ENCODE data around the gene LSM8. TPM values are rescaled to one million over a fixed set of nuclear protein-coding genes. Genes with fewer than 3 reads are reported as not detected.

The LSM8 gene
- 37.9 to 61.7 TPM (median 42.2 TPM) in 5 replicates for total RNA-seq (2022; extraction: Qiagen RNA extraction; ENCODE audit: low read depth)

GRCh38 chr7:118183786-118184564, at the start of gene LSM8:
Gene LSM8, plus strand, starts transcription at chr7:118184164. Its CDS starts 60 bp downstream, at chr7:118184224.

DNA sequence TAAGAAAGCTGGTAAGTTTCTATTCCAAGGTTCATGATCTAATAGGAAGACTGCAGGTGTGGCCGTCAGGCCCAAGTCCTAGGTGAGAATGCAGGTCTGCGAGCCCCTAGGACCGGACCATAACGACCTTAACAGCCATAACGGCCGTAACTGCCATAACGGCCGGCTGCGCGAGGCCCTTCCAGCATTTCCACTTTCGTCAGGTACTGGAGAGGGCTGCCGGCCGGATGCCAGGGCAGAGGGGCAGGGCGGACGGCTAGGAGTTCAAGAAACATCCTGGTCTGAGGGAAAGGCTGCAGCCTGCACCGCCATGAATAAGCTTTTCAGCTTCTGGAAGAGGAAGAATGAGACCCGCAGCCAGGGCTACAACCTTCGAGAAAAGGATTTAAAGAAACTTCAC, 40.6 kb downstream of the LSM8 start, which contains the start of gene ANKRD7:
TSS of gene ANKRD7 (plus strand) at position 184 of the 400 bp plus-strand sequence. CDS start at position 311, 127 bp downstream.

Other genes starting within 250 kb of the LSM8 start
- gene ANKRD7, start 40.5 kb downstream of the LSM8 start, total RNA-seq (2022; extraction: Qiagen RNA extraction; ENCODE audit: low read depth) = 0.21 to 0.93 TPM (median 0.45 TPM) in 5 replicates

All from A549 treated with DMSO at 1 μM for 4 hours (cell line).